ENCODE measurements around the gene TBX21.

DNA sequence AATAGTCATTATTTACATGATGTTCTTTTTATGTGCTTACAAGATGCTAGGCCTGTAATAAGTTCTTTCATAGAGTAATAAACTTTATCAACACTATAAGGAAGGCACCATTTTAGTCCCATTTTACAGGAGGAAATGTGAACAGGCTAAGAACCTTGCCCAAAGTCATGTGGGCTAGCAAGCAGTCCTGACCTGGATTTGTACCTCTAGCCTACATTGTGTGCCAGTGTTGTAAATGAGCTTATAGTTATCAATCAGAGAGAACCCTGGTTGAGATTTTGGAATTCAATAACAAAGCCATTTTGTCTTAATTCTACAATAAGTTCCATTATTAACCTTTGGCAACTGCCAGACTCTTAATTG, 45.7 kb upstream of the TBX21 start:
- TF ChIP-seq, protein P1, sequence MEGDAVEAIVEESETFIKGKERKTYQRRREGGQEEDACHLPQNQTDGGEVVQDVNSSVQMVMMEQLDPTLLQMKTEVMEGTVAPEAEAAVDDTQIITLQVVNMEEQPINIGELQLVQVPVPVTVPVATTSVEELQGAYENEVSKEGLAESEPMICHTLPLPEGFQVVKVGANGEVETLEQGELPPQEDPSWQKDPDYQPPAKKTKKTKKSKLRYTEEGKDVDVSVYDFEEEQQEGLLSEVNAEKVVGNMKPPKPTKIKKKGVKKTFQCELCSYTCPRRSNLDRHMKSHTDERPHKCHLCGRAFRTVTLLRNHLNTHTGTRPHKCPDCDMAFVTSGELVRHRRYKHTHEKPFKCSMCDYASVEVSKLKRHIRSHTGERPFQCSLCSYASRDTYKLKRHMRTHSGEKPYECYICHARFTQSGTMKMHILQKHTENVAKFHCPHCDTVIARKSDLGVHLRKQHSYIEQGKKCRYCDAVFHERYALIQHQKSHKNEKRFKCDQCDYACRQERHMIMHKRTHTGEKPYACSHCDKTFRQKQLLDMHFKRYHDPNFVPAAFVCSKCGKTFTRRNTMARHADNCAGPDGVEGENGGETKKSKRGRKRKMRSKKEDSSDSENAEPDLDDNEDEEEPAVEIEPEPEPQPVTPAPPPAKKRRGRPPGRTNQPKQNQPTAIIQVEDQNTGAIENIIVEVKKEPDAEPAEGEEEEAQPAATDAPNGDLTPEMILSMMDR (IDR thresholded peaks at IDR 0.05 in 8 of 11, conservative IDR thresholded peaks at IDR 0.05 in 3 of 11), result no peak
- no peak for TF ChIP-seq POLR2A (IDR thresholded peaks at IDR 0.05)
- no peak for TF ChIP-seq POLR2AphosphoS5 (IDR thresholded peaks at IDR 0.05)

Measured in spleen (tissue), 7 donors.